Stimulated activated CD4-positive, alpha-beta T cell treated with anti-CD3 and anti-CD28 coated beads, Interleukin-4, amount 100 ng/mL, for 24 hours (primary cell): ENCODE measurements around the gene CFHR2.

ENCODE experiments used
- DNase-seq: peaks from one replicate; pipeline ENCODE4 v3.0.0-alpha.2; 2020

The CFHR2 gene

DNA sequence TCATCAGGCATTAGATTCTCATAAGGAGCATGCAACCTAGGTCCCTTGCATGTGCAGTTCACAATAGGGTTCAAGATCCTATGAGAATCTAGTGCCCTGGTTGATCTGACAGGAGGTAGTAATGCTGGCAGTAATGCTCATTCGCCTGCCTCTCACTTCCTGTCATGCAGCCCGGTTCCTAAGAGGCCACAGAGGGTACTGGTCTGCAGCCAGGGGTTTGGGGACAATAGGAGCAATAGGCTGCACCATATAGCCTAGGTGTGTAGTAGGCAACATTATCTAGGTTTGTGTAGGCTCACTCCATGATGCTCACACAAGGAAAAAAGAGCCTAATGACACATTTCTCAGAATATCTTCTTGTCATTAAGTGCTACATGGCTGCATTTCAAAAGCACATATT, 59.6 kb downstream of the CFHR2 start:
- no peak for DNase-seq

DNA sequence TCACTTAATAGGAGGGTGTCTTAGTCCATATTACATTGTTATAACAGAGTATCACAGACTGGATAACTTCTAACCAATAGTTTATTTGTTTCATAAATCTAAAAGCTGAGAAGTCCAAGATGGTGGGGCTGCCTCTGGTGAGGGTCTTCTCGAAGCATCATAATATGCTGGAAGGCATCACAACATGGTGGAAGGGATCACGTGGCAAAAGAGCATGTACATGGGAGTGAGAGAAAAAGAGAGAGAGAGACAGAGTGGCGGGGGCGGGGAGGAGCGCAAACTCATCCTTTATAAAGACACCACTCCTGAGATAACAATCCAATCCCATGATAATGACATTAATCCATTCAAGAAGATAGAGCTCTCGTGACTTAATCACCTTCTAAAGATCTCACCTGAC, 65.3 kb downstream of the CFHR2 start:
- DNase-seq = no peak
